Cardiac fibroblast (primary cell): ENCODE measurements around the gene HNRNPH2.

Experiments
- DNase-seq, 2 donors: peaks; one replicate each; pipeline versions ENCODE4 v3.0.0 to v3.0.0-alpha.2; 2010; ENCODE audit warnings: low read depth in 2 of 2
- H3K4me3 ChIP-seq, 2 donors: replicated peaks in 1 of 2; 1 replicate in 1 of 2; 2 replicates in 1 of 2; pipeline ENCODE4 v1.5.1; 2011; ENCODE audit warnings: low read depth in 2 of 2, low read length in 2 of 2, mild to moderate bottlenecking in 2 of 2, moderate library complexity in 1 of 2
- CTCF ChIP-seq: IDR thresholded peaks from one replicate; pipeline ENCODE4 v1.5.1; 2011; ENCODE audit warnings: low read depth, mild to moderate bottlenecking, low read length, inconsistent platforms

The HNRNPH2 gene

GRCh38 chrX:101407748-101408531 is at the start of gene HNRNPH2, which contains the start of gene GLA:
Gene HNRNPH2 (plus strand): TSS chrX:101408222. CDS start chrX:101411989, 3,767 bp downstream.
Gene GLA (minus strand): TSS chrX:101407925. CDS start chrX:101407903, 22 bp downstream.
- peak within 1 kb of the TSS; percentile 72 for H3K4me3 ChIP-seq
- DNase-seq, result peak; percentile 99
- TF ChIP-seq CTCF, result no peak

- no peak overlapping the region for H3K4me3 ChIP-seq
- peak in 1 of 2 donors; percentile 36 for DNase-seq
- no peak for TF ChIP-seq CTCF
These were observed 48.1 kb upstream of the HNRNPH2 start for GRCh38 chrX:101359966-101360365.

- TF ChIP-seq CTCF, result no peak
- no peak for DNase-seq
These were observed 47.6 kb upstream of the HNRNPH2 start for GRCh38 chrX:101360390-101360789.

GRCh38 chrX:101362116-101362515 is 45.9 kb upstream of the HNRNPH2 start:
- no peak for DNase-seq
- no peak overlapping the region for H3K4me3 ChIP-seq
- no peak for TF ChIP-seq CTCF

More at GRCh38 chrX:101360390-101360789, 47.6 kb upstream of the HNRNPH2 start:
- no peak overlapping the region for H3K4me3 ChIP-seq

GRCh38 chrX:101362757-101363156 is 45.3 kb upstream of the HNRNPH2 start:
- no peak for DNase-seq
- no peak overlapping the region for H3K4me3 ChIP-seq

GRCh38 chrX:101365301-101365795 is 42.7 kb upstream of the HNRNPH2 start:
- H3K4me3 ChIP-seq, result no peak overlapping the region
- TF ChIP-seq CTCF, result no peak
- DNase-seq, result no peak

More at GRCh38 chrX:101362757-101363156, 45.3 kb upstream of the HNRNPH2 start:
- no peak for TF ChIP-seq CTCF
